ENCODE data around the gene MPI.
"Not testable (repeated sequence)": the region's sequence is repeated elsewhere in the genome, so short reads cannot be mapped to it uniquely, and the experiment has no call there.

The MPI gene

DNA sequence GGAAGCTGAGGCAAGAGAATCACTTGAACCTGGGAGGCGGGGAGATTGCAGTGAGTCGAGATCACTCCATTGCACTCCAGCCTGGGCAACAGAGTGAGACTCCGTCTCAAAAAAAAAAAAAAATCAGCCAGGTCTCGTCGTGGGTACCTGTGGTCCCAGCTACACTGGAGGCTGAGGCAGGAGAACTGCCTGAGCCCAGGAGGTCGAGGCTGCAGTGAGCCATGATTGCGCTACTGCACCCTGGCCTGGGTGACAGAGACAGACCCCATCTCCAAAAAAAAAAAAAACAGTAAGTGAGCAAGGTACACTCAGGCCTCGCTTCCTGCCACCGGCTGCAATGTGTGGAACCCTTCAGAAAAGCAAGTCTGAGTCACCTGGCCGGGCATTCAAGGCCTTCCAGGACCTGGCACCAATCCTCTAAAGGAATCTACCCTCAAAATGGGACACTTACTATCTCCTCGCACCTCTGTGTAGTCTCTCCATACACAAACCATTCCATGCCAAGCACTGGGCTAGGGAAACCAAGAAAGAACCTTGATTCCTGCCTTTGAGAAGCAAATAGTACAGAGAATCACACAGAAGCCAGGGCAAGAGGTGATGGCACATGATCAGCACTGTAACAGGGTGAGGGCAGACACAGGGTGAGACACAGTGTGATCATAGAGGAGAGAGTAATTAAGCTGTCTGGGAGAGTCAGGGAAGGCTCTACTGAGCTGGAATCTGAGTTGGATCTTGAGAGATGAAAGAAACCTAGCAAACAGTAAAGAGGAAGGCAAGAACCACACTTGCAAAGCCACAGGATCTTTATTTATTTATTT, 26.4 kb upstream of the MPI start:
- DNase-seq, result no peak

DNA sequence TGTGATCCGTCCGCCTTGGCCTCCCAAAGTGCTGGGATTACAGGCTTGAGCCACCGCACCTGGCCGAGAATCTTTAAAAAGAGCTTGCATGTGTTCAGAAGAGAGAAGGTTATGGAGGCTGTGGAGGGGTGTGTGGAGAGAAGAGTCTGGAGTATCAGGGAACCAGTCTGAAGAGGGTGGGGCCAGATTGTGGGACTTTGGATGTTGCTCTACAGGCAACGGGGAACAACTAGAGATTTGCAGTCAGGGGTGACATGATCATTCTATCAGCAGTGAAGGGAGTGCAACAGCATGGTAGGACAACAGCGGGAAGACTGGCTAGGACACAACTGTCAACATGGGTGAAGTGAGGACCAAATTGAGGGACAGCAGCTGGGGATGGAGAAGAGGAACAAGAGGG, 25.5 kb upstream of the MPI start:
- no peak for DNase-seq

DNA sequence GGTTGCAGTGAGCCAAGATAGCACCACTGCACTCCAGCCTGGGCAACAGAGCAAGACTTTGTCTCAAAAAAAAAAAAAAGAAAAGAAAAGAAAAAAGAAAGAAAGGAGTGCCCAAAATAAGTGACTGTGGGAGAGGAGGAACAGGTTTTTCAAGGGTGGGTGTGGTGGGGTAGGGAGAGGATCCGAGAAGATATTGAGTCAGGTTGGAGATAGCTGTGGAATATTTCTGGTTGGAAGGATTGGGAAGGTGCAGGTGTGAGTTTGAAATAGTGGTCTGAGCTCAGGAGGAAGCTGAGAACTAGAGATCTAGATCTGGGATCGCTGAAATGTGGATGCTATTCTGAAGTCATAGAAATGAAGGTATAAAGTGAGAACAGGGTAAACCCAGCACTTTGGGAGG, 24.5 kb upstream of the MPI start:
- DNase-seq, result no peak

DNA sequence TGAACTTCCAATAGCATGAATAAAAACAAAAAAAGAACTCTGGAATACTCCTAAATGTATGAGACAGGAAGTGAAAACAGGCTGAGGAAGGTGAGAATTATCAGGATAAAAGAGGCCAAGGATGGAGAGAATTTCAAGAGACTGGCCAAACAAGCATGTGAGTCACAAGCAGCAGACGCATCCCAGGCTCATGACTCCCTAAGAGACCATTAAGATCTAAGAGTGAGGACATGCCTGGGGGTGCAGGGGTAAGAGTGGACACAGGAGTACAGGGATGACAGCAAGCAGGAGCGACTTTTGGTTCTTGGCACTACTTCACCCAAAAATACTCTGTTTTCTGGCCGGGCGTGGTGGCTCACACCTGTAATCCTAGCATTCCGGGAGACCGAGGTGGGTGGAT, 23.8 kb upstream of the MPI start:
- DNase-seq, result peak; percentile 51

DNA sequence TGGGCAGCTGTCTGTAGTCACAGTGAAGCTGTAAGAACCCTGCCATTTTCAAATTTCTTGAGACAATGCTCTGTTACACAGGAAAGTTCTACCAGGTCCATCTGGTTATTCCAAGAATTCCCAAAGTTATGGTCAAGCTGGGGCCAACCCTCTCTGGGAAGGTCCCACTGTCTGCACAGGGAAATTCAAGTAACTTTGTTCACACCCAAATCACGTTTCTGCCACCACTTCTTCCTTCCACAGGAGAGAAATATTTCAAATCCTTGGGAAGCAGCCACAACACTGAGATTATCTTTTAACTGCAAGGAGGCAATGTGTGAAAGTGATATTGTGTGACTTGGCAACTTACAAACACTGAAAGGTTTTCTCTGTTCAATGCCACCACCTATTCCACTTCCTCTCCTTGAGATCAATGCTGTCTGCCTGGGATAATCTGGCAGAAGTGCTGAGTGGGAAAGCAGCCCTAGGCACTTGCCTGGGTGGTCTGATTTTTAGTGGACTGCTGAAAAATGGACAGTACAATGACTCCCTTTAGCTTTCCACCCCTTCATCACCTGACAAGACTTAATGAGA, 22.3 kb upstream of the MPI start:
- no peak for DNase-seq

DNA sequence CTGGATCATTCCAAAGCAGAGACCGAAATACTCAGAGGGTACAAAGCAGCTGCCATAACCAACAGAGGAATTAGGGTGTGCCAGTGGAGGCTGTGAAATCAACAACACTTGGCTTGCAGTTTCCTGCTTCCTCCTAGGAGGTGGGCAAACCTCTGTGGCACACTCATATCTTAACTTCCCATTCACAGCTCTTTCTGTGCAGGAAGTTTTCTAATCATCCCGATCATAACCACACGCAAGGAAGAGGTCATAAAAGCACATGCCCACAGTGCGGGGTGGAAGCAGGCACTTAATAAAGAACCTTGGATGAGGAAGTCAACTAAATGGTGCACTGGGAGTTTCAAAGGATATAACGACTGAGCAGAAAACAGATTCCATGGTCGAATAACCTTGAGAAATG, 21.8 kb upstream of the MPI start:
- DNase-seq, result no peak

DNA sequence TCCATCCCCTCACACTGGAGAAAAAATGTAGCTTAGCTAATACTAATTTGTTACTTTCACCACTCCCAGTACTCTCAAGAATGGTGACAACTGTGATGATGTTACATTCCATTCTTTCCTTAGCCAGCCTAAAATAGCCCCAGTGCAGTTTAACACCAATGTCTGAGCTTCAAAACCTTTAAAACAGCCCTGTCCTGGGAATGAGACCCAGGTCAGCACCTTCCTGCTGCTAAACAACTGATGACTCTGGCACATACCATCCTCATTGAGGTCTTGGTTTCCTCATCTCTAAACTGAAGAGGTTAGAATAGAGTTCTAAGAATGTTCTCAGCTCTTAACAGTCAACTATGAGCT, 20.5 kb upstream of the MPI start:
- DNase-seq, result no peak

DNA sequence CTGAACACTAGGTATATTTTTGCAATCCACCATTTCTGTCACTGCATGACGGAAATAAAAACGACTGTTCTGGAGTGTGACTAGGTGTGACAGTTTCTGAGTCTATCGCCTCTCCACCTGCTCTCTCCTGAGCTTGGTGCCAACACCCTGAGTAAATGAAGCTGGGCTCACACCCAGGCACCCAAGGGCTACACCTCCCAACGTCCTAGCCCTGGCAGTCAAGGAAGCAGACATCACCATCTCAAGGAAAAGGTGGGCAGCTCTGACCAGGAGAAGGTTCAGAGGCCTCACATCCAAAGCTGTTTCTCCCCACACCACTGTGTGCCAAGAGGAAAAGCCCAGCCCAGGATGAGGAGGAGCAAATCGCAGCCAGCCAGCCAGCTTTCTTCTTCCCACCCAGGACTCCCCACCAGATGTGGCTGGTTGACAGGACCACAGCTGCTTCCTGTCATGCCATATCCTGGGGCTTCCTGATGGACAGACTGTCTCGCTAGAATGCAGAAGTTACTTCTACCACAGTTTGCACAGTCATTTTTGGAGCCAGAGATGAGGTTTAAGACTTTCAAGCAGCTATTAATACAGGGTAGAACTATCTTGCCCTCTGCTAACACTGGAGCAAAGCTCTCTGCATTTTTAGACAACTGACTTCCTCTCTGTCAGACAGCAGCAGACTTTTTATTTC, 20.0 kb upstream of the MPI start:
- peak; percentile 8 for DNase-seq

DNA sequence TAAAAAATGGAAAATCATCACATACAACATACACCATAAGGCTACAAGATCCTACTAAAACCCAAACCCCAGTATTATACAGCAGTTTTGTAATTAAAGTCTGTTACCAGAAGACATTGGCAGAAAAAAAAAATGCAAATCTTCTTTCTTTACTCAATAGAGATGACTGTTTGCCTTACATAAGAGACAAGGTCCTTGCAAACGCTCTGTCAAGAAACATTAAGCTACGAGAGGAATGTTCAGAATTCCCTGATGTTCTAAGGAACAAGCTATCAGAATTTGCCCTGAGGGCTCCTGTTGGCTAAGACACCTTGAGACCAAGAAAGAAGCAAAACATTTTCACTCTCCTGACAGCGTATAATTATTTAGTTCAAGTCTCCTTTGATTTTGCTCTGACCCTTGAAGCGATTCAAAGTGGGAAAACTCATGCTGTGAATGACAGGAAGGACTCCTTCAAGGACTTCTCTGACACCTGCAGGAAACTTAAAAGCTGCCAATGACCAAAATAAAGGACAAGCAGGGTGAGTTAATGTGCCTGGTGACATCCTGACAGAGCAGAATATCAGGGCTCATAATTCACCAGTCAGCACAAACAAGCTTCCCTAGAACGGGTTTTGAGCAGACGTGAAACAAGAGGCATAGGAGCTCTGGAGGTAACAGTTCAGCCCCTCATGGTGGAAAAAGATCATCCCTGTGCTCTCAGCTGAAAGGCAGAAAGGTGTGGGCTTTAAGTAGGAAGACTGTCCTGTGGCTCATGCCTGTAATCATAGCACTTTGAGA, 19.2 kb upstream of the MPI start:
- no peak for DNase-seq

DNA sequence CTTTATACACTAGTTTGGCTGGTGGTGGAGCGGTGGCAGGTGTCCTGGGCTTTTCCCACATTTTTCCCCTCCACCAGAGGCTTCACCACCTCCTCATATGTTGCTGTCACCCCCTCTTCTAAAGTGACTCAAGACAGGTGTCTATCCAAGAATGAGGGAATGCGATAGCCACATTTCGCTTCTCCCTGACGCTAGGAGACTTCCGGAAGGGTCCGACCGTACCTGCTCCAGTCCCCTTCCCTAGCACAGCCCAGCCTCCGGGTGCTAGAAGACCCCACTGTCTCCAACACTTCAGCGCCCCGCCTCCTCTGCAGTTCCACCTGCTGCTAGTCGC, 17.2 kb upstream of the MPI start:
- DNase-seq, result no peak

DNA sequence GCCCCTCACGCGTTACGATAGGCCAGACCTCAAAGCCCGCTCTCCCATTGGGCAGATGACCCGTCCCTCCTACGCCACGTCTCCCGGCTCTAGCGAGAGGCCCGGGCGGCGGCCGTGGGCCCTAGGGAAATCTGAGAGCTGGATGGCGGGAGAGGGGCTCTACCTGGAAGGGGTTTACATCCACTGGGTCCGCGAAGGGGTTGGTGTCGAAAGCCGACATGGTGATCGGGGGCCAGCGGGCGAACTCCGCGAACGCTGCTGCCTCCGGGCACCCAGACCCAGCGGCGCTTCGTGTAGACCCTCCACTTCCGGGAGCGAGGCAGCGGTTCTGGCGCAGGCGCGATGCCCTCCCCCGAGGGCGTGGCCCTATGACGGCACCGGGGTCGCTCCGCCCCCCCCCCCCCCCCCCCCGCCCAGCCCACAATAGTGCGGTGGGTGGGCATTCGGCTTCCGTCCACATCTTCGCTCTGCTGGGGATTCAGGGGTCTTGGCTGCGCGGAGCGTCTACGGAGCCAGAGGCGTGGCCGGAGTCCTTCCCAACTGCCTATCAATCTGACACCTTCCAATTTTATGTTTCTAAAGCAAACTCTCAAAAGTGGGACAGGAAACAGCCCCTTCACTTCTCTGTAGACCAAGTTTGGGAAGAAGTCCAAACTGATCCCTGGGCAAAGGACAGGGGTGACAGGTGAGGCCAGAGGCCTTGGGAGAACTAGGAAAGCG, 16.6 kb upstream of the MPI start, which contains the start of gene SCAMP2:
Gene SCAMP2 (minus strand): TSS at position 330 of the 720 bp plus-strand sequence. CDS start 110 bp downstream, at position 220.
- DNase-seq, result peak; percentile 95

DNA sequence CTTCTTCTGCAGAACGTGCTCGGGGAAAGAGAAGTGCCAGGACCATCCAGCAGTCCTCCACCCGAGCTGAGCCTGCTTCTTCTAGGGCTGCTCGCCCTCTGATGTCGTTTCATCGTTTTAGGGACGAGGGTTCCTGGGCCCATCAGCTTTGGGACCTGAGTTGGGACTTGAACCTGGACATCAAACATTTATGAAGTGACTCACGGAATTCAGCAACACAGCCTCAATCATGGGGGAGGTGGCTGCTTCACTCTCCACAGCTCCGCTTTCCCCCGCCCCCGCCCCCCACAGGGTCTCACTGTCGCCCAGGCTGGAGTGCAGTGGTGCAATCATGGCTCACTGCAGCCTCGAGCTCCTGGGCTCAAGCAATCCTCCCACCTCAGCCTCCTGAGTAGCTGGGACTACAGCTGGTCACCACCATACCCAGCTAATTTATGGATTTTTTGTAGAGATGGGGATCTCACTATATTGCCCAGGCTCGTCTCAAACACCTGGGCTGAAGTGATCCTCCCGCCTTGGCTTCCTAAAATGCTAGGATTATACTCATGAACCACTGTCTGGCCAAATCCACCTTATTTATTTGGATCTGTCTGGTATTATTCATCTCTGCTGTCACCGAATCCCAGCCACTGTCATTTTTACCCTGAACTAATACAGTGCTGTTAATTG, 16.0 kb upstream of the MPI start:
- peak; percentile 41 for DNase-seq

DNA sequence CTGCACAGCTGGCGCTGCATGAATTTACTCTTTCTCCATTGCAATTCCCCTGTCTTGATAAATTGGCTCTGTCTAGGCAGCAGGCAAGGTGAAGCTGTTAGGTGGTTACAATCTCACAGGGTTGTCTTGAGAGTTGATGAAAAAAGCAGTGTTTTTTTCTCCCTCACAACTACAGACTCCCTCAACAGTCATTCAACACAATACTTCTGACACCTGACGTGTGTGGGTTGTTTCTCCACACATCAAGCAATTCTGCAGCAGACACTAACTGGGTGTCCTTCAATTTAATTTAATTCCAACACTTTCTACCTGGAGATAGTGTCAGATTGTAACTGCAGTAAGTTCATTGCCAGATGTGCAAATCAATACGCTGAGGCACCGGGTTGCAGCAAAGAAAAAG, 11.6 kb upstream of the MPI start:
- DNase-seq, result no peak

DNA sequence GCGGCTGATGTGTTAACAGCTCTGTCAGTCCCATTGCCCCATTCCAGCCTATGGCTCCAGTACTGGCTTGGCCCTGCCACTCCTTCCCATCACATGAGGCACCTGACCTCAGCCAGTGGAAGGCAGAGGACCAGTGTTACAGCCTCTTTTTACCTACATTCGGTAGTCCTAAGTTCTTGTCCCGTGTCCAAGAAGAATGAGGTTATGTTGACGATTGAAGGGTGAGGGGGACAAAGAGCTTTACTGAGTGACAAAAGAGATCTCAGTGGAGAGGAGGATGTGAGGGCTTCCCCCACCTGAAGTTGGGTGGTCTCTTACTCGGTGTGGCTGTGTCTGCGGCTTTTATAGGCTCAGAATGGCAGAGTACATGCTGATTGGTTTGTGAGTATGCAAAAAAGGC, 7.3 kb upstream of the MPI start:
- no peak for DNase-seq

DNA sequence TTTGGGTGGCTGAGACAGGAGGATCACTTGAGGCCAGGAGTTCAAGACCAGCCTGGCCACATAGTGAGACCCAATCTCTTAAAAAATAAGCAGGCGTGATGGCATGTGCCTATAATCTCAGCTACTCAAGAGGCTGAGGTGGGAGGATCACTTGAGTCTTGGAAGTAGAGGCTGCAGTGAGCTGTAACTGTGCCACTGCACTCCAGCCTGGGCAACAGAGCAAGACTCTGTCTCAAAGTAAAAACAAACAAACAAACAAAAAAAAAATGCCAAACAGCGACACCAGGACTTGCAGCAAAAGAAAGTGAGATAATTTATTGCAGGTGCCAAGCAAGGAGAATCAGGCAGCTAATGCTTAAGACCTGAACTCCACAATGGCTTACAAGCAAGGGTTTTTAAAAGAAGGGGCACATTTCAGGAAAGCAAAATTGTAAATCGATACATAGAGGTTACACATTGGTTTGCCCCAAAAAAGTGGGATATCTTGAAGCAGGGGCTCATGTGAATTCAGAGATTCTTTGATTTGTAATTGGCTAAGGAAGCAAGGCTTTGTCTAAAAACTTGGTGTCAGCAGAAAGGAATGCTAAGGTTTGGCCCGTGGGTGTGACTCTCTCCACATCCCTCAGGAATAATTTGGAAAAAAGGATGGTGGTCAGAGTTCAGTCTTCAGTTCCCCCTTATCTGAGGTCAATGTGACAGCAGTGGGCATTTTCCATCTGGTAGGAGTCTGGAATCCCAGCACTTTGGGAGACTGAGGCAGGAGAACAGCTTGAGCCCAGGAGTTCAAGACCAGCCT, 5.2 kb upstream of the MPI start:
- peak; percentile 26 for DNase-seq

DNA sequence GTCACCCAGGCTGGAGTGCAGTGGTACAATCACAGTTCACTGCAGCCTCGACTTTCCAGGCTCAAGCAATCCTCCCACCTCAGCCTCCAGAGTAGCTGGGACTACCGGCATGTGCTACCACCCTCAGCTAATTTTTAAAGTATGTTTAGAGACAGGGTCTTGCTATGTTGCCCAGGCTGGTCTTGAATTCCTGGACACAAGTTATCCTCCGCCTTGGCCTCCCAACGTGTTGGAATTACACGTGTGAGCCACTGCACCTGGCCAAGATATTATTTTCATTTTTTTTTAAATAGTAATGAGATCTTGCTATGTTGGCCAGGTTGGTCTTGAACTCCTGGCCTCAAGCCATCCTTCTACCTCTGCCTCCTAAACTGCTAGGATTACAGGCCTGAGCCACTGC, 4.4 kb upstream of the MPI start:
- no peak for DNase-seq

DNA sequence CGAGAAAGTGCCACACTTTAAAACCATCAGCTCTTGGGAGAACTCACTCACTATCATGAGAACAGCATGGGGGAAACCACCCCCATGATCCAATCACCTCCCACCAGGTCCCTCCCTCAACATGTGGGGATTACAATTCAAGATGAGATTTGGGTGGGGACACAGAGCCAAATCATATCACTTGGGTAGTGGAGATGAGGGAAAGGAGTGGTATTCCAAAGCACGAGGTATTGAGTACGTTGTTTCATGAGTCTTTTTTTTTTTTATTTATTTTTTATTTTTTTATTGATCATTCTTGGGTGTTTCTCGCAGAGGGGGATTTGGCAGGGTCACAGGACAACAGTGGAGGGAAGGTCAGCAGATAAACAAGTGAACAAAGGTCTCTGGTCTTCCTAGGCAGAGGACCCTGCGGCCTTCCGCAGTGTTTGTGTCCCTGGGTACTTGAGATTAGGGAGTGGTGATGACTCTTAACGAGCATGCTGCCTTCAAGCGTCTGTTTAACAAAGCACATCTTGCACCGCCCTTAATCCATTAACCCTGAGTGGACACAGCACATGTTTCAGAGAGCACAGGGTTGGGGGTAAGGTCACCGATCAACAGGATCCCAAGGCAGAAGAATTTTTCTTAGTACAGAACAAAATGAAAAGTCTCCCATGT, 2.2 kb upstream of the MPI start:
- DNase-seq, result not testable (repeated sequence)

DNA sequence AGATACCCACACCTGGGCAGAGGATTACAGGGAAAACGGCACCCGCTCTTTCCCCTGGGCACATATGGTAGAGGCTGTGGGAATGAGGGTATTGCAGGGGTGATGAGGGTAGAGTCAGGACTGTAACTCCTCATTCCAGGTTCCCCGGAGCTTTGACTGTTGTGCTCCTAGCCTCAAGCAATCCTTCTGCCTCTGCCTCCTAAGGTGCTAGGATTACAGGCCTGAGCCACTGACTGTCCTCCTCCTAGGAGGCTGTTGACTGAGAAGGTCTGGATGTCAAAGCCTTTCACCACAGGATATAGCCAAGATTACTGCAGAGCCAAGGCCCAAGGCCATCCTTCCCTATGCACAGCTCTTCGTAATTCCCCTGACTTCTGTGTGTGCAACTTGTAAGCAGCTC, 1.1 kb upstream of the MPI start:
- no peak for DNase-seq

DNA sequence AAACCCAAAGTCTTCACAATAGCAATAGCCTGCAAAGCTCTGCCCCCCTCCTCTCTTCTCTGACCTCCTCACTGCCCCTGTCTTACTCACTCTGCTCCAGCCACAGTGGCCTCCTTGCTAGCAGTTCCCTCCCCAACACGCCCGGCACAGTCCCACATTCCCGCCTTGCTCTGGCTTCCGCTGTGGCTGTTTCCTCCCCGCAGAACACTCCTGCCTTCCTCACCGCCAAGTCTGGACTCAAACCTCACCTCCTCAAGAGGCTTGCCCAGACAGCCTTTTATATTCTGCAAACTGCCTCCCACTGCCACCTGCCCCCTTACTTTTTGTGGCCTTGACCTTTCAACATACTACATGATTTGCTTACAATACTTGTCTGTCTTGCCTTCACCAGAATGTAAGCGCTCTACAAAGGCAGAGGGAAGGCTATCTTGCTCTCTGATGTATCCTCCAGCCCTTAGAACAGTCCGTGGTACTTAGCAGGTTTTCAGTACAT, 406 bp upstream of the MPI start:
- peak; percentile 35 for DNase-seq

DNA sequence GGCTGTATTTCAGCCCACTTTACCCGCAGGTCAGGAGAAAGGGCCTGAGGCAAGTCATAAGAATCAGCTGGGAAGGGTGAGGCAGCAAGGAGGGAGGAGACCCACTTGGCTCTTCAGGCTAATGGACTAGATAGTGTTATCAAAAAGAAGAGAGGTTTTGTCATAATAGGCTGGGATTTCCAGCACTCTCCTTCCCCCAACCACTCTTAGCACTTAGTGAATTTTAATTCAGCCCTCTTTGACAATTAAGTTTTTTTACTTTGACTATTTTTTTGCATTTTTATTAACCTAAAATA, 771 bp downstream of the MPI start:
- no peak for DNase-seq

DNA sequence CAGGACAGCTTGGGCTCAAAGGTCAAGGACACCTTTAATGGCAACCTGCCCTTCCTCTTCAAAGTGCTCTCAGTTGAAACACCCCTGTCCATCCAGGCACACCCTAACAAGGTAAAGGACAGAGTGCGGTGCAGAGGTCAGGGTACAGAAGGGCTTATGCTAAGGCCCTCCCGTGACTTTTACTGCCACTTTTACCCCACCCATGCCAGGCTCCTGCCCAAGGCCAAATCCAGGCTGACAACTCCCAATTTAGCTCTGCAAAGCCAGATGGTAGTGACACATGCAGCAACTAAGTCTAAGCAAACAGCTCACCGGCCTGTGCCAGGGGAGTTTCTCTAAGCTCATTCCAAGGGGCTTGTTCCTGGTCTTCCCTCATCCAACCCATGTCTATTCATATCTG, 1.6 kb downstream of the MPI start:
- no peak for DNase-seq

All from fibroblast of skin of abdomen (primary cell).